ENCODE data around the gene FBXO47.
"Not testable (repeated sequence)": the region's sequence is repeated elsewhere in the genome, so short reads cannot be mapped to it uniquely, and the experiment has no call there.

GRCh38 chr17:38953800-38954199 is 13.4 kb downstream of the FBXO47 start:
- not testable (repeated sequence) for TF ChIP-seq CTCF (IDR thresholded peaks at IDR 0.05 in 4 of 5, conservative IDR thresholded peaks at IDR 0.05 in 1 of 5); POLR2A (IDR thresholded peaks at IDR 0.05)
